GM12801 (cell line): ENCODE data around the gene DGLUCY.

Experiments used
- CTCF ChIP-seq: IDR thresholded peaks from one replicate; pipeline ENCODE4 v1.5.1; 2011; ENCODE audit warnings: control low read depth; ENCODE audit not compliant: insufficient read length; ENCODE audit errors: extremely low read depth

Gene DGLUCY

GRCh38 chr14:91082282-91082681 is 31.6 kb upstream of the DGLUCY start:
- no peak for TF ChIP-seq CTCF

GRCh38 chr14:91084516-91084915 is 29.4 kb upstream of the DGLUCY start:
- TF ChIP-seq CTCF = no peak

- no peak for TF ChIP-seq CTCF
Observed at GRCh38 chr14:91088585-91089235, 25.2 kb upstream of the DGLUCY start.

- no peak for TF ChIP-seq CTCF
Observed at GRCh38 chr14:91089958-91090535, 23.8 kb upstream of the DGLUCY start.

GRCh38 chr14:91090743-91091142 is 23.1 kb upstream of the DGLUCY start:
- no peak for TF ChIP-seq CTCF

GRCh38 chr14:91092073-91092472 is 21.8 kb upstream of the DGLUCY start:
- no peak for TF ChIP-seq CTCF

- no peak for TF ChIP-seq CTCF
Observed at GRCh38 chr14:91094772-91095171, 19.1 kb upstream of the DGLUCY start.
